GM18526 (cell line): Measurements from ENCODE around the gene FMN1.

Experiments
- POLR2A ChIP-seq: IDR thresholded peaks from 3 replicates; pipeline ENCODE4 v1.6.1; 2011; ENCODE audit not compliant: insufficient read length; ENCODE audit errors: extremely low read depth

Gene FMN1

GRCh38 chr15:32908135-32908801 is 286.2 kb downstream of the FMN1 start:
- TF ChIP-seq POLR2A: no peak

DNA sequence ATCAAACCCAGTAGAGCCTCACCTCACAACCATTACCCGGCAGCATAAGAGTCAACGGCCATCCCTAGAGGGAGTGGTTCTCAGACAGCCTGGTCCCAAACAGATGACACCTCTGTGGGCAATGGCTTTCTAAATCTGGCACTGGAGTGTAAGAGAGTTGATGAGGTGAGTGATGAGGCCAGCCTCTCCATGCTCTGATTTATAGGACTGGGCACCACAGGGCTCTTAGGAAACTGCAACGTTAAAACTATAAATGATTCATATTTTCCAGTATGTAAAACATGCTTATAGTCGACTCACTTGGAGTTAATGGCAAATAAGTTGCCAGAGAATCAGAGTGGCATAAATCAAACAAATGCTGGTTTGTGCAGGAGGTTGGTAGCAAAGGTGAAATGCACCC is 289.0 kb downstream of the FMN1 start:
- no peak for TF ChIP-seq POLR2A

DNA sequence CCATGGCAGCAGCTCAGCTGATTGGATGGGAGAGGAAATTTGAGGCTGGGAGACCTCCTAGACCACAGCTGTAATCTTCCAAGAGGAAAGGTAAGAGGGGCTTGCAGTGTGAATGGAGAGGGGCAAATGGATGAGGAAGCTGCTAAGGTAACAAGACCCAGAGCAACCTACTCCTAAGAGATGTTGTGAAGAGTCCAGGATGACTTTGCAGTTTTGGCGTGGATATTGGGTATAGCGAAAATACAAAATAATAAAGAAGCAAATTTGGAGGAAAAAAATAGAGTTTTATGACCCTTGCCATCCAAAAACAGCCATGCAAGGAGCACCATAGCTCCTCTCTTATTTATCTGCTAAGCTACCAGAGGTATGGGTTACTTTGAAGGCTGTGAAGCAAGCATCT is 290.1 kb downstream of the FMN1 start:
- no peak for TF ChIP-seq POLR2A

DNA sequence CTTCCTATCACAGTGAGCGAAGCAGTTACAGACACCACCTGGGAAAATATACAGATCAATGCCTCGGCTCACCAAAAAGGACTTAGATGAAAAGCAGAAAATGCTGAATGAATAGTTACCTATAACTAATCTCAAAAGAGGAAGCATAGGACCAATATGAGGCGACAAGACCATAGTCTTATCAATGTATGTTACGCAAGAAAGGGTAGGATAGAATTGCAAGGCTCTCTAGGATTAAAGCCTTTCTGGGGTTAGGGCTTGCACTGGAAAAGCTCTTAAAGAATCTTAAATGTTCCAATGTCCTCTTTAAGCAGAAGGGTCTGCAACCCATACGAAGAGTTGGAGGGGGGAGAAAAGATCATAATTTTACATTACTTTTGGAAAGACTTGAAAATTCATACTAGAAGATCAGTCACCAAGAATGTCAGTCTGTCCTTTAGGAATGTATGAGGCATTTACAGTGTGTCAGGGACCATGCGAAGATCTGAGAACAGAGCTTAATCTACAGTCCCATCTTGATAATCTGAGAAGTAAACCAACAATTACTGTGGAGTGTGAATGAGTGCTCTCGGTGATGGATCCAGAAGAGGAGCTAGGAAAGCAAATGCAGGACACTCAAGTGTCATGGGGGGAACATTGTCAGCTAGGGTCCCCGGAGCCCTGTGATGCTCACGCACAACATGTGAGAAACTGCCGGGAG is 290.8 kb downstream of the FMN1 start:
- no peak for TF ChIP-seq POLR2A

DNA sequence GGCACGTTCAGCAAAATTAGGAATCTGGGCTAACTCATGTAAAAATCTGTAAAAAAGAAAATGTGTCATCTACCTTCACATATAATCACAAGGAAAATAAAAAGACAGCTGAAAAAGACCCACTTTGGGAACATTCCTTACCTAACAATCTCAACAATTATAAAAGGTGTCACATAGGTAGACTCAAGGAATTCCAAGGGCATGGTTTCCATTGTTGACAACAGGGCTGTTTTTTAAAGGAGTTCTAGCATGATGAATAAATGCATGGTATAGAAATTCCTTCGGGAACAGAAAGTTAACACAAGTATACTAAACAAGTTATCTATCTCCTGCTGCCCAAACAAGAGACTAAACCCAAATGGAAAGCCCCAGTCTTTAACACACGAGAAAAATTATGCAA is 292.5 kb downstream of the FMN1 start:
- TF ChIP-seq POLR2A: no peak

DNA sequence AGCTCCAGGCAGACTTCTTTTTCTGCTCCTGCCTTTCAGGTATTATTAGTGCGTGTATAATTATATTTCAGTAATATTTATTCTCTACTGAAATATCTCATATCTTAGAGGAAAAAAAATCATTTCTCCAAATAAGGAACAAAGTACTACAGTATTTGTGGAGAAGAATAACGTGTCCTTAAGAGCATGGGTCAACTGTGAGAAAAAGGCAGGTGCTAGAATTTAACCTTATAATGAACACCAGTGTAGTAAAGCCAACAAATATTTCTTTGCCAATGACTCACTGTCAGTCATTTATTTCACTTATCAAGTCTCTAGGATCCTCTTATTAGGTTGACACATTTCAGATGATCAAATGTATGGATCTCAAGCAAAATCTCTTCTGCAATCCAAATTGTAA is 293.3 kb downstream of the FMN1 start:
- TF ChIP-seq POLR2A: no peak

DNA sequence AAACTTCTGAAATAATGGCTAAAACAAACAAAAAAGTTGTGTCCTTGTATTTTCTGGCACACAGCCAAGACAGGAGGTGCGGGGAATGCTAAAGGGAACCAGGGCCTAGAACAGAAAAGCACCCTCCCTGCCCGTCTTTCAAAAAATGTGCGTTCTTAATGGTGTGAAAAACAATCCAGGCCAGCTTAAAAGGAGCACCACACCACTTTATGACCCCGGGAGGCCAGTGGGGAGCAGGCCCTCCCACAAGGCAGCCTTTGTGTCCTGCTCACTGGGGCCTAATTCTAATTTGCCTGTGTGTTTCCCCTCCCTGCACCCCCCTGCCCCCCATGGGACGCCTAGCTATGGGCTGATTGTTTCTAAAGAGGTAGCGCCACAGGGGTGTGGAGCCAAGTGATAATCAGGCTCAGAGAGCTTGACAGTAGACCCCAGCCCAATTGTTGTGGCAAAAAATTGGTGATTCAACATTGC is 295.4 kb downstream of the FMN1 start:
- no peak for TF ChIP-seq POLR2A

DNA sequence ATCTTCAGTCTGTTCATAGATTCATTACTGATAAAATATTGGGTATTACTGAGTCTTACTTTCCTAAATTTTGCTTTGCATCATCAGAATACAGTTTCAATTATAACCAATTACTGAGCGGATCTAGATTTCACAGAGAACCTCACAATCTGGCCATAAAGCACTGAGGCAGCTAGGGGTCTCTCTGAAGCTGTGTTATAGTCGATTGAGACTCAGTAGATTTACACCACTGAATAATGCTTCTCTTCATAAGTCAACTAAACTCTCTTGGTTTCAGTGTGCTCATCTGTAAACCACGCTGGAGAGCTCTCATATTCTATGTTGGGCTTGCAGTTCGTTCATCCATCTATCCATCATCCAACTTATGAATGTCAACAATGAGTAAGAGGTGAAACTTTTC is 296.1 kb downstream of the FMN1 start:
- no peak for TF ChIP-seq POLR2A

DNA sequence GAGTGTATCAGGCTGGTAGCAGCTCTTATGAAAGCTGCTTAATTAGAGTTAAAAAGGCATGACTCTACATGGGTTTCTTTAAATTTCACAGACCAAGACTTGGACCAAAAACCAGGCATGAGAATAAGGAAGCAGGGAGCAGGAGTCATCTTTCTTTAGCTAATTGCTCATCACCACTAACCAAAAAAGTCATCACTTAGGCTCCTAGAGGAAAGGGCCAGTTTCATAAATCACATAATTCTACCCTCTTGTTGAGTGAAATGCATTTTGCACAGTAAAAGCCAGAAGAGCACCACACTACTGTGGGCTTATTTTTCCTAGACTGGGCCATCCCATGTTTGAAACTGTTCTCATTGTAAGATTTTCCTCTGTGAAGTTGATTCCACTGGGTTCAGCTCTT is 301.1 kb downstream of the FMN1 start:
- TF ChIP-seq POLR2A: no peak

DNA sequence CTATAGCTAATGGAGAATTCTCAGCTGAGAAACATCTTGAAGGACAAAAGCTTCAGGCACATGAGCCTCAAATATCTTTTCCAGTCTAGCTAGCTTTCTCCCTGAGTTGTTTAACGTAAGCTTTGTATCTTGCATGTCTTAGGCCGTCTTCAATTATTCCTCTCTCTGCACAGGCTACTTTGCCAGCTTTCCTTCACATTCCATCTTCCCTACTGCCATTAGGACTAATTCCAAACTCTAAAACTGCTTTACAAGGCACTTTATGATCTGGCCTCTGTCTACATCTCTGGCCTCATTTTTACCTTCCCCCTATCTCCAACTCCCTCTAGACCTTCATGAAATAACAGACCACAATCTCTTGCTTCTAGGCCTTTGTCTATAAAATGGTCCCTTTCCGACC is 305.3 kb downstream of the FMN1 start:
- no peak for TF ChIP-seq POLR2A

DNA sequence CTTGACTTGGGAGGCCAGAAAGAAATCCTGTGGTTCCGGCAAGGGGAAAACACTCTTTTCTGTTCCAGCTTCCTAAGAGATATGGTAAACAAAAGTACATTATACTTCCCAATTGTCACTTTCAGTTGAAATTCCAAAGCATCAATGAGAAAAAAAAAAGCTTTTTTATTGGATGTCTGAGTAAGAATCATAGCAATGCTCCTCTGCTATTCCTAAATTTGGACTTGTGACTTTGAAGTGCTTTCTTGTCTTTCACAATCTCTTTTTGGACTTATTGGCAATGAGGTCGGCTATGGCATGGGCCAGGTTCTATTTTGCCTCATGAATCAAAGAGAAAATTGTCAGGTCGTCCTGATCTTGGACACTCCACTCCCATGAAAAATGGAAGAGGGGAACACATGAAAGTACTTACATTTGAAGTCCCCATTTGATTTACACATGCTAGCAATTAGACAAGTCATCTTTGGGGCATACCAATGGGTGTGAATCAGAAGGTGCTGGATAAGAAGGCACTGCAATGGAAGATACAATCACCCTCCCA is 306.2 kb downstream of the FMN1 start:
- no peak for TF ChIP-seq POLR2A

- no peak for TF ChIP-seq POLR2A
These were observed 307.4 kb downstream of the FMN1 start for GRCh38 chr15:32887090-32887489.

- TF ChIP-seq POLR2A: no peak
These were observed 308.1 kb downstream of the FMN1 start for GRCh38 chr15:32886459-32886858.

DNA sequence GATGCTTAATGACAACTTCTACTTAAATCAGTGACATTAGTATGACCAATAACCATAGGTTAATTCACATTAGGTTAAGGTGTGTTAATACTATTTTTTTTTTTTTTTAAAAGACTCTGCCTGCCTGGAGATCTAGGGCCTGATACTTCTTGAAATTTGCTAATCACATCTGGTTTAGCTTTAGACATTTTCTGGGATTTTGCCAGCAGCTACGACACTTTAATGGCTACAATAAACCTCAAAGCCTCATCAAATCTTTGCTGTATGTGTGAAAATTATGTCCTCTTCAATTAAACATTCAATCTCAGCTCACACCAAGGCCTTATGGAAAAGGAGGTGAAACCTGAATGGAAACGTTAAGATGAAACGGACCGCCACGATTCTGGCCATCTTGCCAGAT is 308.8 kb downstream of the FMN1 start:
- TF ChIP-seq POLR2A: no peak

- no peak for TF ChIP-seq POLR2A
These were observed 310.4 kb downstream of the FMN1 start for GRCh38 chr15:32884146-32884545.

GRCh38 chr15:32882955-32883354 is 311.6 kb downstream of the FMN1 start:
- no peak for TF ChIP-seq POLR2A
